HepG2 (cell line): ENCODE results near the gene MAFF. TPM values are rescaled to one million over a fixed set of nuclear protein-coding genes. Genes with fewer than 3 reads are reported as not detected.

Experiments used
- ARNTL ChIP-seq: sonication (generic); formaldehyde crosslinking; IDR thresholded peaks from 2 replicates; pipeline ENCODE4 v1.4.0; 2020; ENCODE audit warnings: mild to moderate bottlenecking, missing genetic modification reagents
- CENPT ChIP-seq: sonication (generic); formaldehyde crosslinking; IDR thresholded peaks from 2 replicates; pipeline ENCODE4 v1.8.0; 2022; ENCODE audit warnings: low read depth, mild to moderate bottlenecking, moderate library complexity, missing genetic modification reagents
- DR1 ChIP-seq: sonication (generic); formaldehyde crosslinking; IDR thresholded peaks from 2 replicates; pipeline ENCODE4 v1.8.0; 2021; ENCODE audit warnings: mild to moderate bottlenecking, missing genetic modification reagents, inconsistent platforms
- HMG20B ChIP-seq: conservative IDR thresholded peaks from 2 replicates; pipeline ENCODE4 v1.6.1; 2016; ENCODE audit warnings: missing genetic modification reagents, missing compliant biosample characterization
- HNRNPH1 ChIP-seq: fragments of 200-400 bp; formaldehyde crosslinking; optimal IDR thresholded peaks from 2 replicates; pipeline ENCODE3; 2017; ENCODE audit warnings: mild to moderate bottlenecking, low read depth, low read length
- KMT2B ChIP-seq: IDR thresholded peaks from 2 replicates; pipeline ENCODE4 v1.6.1; 2016; ENCODE audit warnings: missing genetic modification reagents, missing compliant biosample characterization
- MEF2D ChIP-seq: sonication (generic); formaldehyde crosslinking; IDR thresholded peaks from 2 replicates; pipeline ENCODE4 v1.5.1; 2020; ENCODE audit warnings: mild to moderate bottlenecking, missing genetic modification reagents
- MTA1 ChIP-seq: sonication (generic); formaldehyde crosslinking; IDR thresholded peaks from 2 replicates; pipeline ENCODE4 v1.4.0; 2020; ENCODE audit warnings: missing genetic modification reagents, mild to moderate bottlenecking, borderline replicate concordance
- NFKBIZ ChIP-seq: IDR thresholded peaks from 2 replicates; pipeline ENCODE4 v1.6.1; 2018; ENCODE audit warnings: missing genetic modification reagents, missing compliant biosample characterization
- ZBTB3 ChIP-seq: sonication (generic); formaldehyde crosslinking; IDR thresholded peaks from 2 replicates; pipeline ENCODE4 v1.4.0; 2020; ENCODE audit warnings: low read depth, mild to moderate bottlenecking, moderate library complexity, missing genetic modification reagents, borderline replicate concordance
- ZNF12 ChIP-seq: sonication (generic); formaldehyde crosslinking; IDR thresholded peaks from 2 replicates; pipeline ENCODE4 v1.5.0; 2020; ENCODE audit warnings: missing genetic modification reagents
- ZNF143 ChIP-seq: sonication (generic); formaldehyde crosslinking; IDR thresholded peaks from 2 replicates; pipeline ENCODE4 v1.4.0; 2020; ENCODE audit warnings: missing genetic modification reagents
- ZNF235 ChIP-seq: sonication (generic); formaldehyde crosslinking; IDR thresholded peaks from 2 replicates; pipeline ENCODE4 v1.8.1; 2023; ENCODE audit warnings: mild to moderate bottlenecking, missing genetic modification reagents, borderline replicate concordance
- ZNF326 ChIP-seq: sonication (generic); formaldehyde crosslinking; IDR thresholded peaks from 2 replicates; pipeline ENCODE4 v1.4.0; 2020; ENCODE audit warnings: missing genetic modification reagents, borderline replicate concordance
- ZNF577 ChIP-seq: sonication (generic); formaldehyde crosslinking; IDR thresholded peaks from 2 replicates; pipeline ENCODE4 v1.4.0; 2020; ENCODE audit warnings: mild to moderate bottlenecking, low read depth, missing genetic modification reagents, borderline replicate concordance
- ZNF703 ChIP-seq: sonication (generic); formaldehyde crosslinking; IDR thresholded peaks from 2 replicates; pipeline ENCODE4 v1.5.1; 2020; ENCODE audit warnings: missing genetic modification reagents, mild to moderate bottlenecking, moderate library complexity, borderline replicate concordance
- ZNF790 ChIP-seq: sonication (generic); formaldehyde crosslinking; IDR thresholded peaks from 2 replicates; pipeline ENCODE4 v1.8.0; 2022; ENCODE audit warnings: missing genetic modification reagents, mild to moderate bottlenecking, borderline replicate concordance
- ZNF891 ChIP-seq: sonication (generic); formaldehyde crosslinking; IDR thresholded peaks from 2 replicates; pipeline ENCODE4 v1.5.0; 2020; ENCODE audit warnings: mild to moderate bottlenecking, missing genetic modification reagents
- ZSCAN21 ChIP-seq: sonication (generic); formaldehyde crosslinking; IDR thresholded peaks from 2 replicates; pipeline ENCODE4 v1.8.0; 2022; ENCODE audit warnings: mild to moderate bottlenecking, missing genetic modification reagents, moderate library complexity, borderline replicate concordance
- polyA plus RNA-seq, 8 experiments: library from polyadenylated mRNA; depleted of rRNA in 3 of 8; stranded (reverse) in 7 of 8; unstranded in 1 of 8; fragments of >200 nt; fragmentation: Illumina TruSeq in 4 of 8; extraction: Trizol in 4 of 8; gene quantifications; 2 replicates each; pipeline versions ENCODE4 v1.2.1 to v1.2.3, GENCODE V29; 2011 to 2016; ENCODE audit warnings: low read depth in 4 of 8, missing spikeins in 1 of 8, mixed read lengths in 1 of 8; ENCODE audit not compliant: insufficient read depth in 1 of 8
- total RNA-seq, 5 experiments: library from RNA; depleted of rRNA; stranded (reverse); fragments of >200 nt; fragmentation: Illumina TruSeq; extraction: Trizol; gene quantifications; 2 replicates each; pipeline ENCODE4 v1.2.3, GENCODE V29; 2016; ENCODE audit warnings: low read depth in 1 of 5
- TF ChIP-seq, protein P1 (sequence below): sonication (generic); formaldehyde crosslinking; IDR thresholded peaks from 2 replicates; pipeline ENCODE4 v1.5.0; 2020; ENCODE audit warnings: mild to moderate bottlenecking, missing genetic modification reagents
- TF ChIP-seq, protein P2 (sequence below): sonication (generic); formaldehyde crosslinking; IDR thresholded peaks from 2 replicates; pipeline ENCODE4 v1.4.0; 2020; ENCODE audit warnings: low read depth, mild to moderate bottlenecking, missing genetic modification reagents
- TF ChIP-seq, protein P3 (sequence below): sonication (generic); formaldehyde crosslinking; IDR thresholded peaks from 2 replicates; pipeline ENCODE4 v1.4.0; 2020; ENCODE audit warnings: missing genetic modification reagents, low read depth, mild to moderate bottlenecking, borderline replicate concordance
- TF ChIP-seq, protein P4 (sequence below): sonication (generic); formaldehyde crosslinking; IDR thresholded peaks from 2 replicates; pipeline ENCODE4 v1.5.0; 2020; ENCODE audit warnings: missing genetic modification reagents

Gene MAFF
- total and polyA plus RNA-seq, 2 of the 13 experiments (the other 11 are each of a cell fraction or from before 2014, with no cell fraction given), result 5.4 to 14.3 TPM

DNA sequence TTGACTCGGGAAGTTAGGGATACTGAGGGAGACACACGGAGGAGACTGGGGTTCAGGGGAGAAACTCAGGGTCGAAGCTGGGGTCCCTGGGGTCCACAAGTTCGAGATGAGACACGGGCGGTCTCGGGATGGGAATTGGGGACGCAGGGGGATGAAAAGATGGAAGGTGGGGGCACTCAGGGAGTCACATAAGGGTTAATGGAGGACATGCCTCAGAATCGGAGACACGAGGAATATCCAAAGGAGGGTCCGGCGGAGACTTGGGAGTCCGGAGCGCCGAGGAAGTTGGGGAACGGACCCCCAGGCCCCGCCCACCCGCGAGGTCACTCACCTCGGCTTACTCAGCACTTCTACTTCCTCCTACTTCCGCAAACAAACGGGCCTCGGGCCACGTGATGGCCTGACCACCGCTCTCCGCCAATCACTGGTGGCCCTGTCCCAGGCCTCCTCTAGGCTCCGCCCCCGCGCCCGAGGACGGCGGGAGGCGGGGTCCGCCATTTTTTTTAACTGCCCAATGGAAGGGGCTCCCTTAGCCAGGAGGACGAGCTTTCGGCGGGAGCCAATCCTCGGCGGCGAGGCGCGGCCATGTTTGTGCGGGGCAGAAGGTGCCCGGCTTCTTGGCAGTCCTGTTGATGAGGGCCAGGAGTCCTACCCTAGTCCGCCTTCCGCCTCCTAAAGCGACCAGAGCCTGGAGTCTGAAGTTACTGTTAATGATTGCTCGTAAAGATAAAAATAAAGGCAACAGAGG, 20.2 kb upstream of the MAFF start, which contains the start of gene PLA2G6 (continued):
- TF ChIP-seq KMT2B (CRISPR knock-in tag) (no peak; the same call in 1 of the 2 replicates), HMG20B (CRISPR knock-in tag) (no peak), ZNF12 (CRISPR knock-in tag) (no peak), ZNF326 (CRISPR knock-in tag) (no peak), ZNF577 (no peak), CENPT (CRISPR knock-in tag) (no peak), MTA1 (no peak), HNRNPH1 (no peak), NFKBIZ (CRISPR knock-in tag) (no peak), ZNF143 (CRISPR knock-in tag) (no peak; the same call in 1 of the 2 replicates), MEF2D (CRISPR knock-in tag) (no peak), ZNF703 (CRISPR knock-in tag) (no peak), ZNF891 (no peak), DR1 (CRISPR knock-in tag) (no peak), ARNTL (CRISPR knock-in tag) (no peak), ZNF790 (CRISPR knock-in tag) (no peak), ZSCAN21 (CRISPR knock-in tag) (no peak), ZBTB3 (CRISPR knock-in tag) (no peak), ZNF235 (CRISPR knock-in tag) (no peak)
- TF ChIP-seq, protein P1, sequence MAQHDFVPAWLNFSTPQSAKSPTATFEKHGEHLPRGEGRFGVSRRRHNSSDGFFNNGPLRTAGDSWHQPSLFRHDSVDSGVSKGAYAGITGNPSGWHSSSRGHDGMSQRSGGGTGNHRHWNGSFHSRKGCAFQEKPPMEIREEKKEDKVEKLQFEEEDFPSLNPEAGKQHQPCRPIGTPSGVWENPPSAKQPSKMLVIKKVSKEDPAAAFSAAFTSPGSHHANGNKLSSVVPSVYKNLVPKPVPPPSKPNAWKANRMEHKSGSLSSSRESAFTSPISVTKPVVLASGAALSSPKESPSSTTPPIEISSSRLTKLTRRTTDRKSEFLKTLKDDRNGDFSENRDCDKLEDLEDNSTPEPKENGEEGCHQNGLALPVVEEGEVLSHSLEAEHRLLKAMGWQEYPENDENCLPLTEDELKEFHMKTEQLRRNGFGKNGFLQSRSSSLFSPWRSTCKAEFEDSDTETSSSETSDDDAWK (CRISPR knock-in tag), result no peak
- TF ChIP-seq, protein P2, sequence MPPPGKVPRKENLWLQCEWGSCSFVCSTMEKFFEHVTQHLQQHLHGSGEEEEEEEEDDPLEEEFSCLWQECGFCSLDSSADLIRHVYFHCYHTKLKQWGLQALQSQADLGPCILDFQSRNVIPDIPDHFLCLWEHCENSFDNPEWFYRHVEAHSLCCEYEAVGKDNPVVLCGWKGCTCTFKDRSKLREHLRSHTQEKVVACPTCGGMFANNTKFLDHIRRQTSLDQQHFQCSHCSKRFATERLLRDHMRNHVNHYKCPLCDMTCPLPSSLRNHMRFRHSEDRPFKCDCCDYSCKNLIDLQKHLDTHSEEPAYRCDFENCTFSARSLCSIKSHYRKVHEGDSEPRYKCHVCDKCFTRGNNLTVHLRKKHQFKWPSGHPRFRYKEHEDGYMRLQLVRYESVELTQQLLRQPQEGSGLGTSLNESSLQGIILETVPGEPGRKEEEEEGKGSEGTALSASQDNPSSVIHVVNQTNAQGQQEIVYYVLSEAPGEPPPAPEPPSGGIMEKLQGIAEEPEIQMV (CRISPR knock-in tag), result no peak
- TF ChIP-seq, protein P3, sequence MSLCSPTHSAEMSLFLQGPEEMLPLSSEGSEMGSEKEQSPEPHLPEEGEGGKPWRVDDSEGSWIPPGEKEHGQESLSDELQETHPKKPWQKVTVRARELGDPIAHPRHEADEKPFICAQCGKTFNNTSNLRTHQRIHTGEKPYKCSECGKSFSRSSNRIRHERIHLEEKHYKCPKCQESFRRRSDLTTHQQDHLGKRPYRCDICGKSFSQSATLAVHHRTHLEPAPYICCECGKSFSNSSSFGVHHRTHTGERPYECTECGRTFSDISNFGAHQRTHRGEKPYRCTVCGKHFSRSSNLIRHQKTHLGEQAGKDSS, result no peak
- TF ChIP-seq, protein P4, sequence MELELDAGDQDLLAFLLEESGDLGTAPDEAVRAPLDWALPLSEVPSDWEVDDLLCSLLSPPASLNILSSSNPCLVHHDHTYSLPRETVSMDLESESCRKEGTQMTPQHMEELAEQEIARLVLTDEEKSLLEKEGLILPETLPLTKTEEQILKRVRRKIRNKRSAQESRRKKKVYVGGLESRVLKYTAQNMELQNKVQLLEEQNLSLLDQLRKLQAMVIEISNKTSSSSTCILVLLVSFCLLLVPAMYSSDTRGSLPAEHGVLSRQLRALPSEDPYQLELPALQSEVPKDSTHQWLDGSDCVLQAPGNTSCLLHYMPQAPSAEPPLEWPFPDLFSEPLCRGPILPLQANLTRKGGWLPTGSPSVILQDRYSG (CRISPR knock-in tag), result no peak
